Gastroesophageal sphincter (tissue), 3 donors: ENCODE data around the gene CNEP1R1.

ENCODE experiments used
- CTCF ChIP-seq, 4 experiments: fragments of 200-600 bp in 2 of 4; fragments of 450-650 bp in 2 of 4; sonication (generic) in 1 of 4; IDR thresholded peaks; one replicate each; pipeline ENCODE4 v1.5.1; 2017 to 2019; ENCODE audit warnings: antibody characterized with exemption in 4 of 4, mild to moderate bottlenecking in 2 of 4, moderate library complexity in 2 of 4
- EP300 ChIP-seq: sonication (generic); formaldehyde crosslinking; IDR thresholded peaks from one replicate; pipeline ENCODE4 v1.6.1; 2017; ENCODE audit warnings: antibody characterized with exemption, mild to moderate bottlenecking
- POLR2A ChIP-seq, 2 donors: fragments of 450-650 bp; IDR thresholded peaks; one replicate each; pipeline ENCODE4 v1.6.1; 2017; ENCODE audit warnings: antibody characterized with exemption in 2 of 2, mild to moderate bottlenecking in 2 of 2, moderate library complexity in 1 of 2
- POLR2AphosphoS5 ChIP-seq: sonication (generic); formaldehyde crosslinking; IDR thresholded peaks from one replicate; pipeline ENCODE4 v1.6.1; 2017; ENCODE audit warnings: antibody characterized with exemption

- no peak for TF ChIP-seq CTCF (IDR thresholded peaks at IDR 0.05)
- TF ChIP-seq POLR2A (IDR thresholded peaks at IDR 0.05): no peak
- no peak for TF ChIP-seq POLR2AphosphoS5
- no peak for TF ChIP-seq EP300
Measured at GRCh38 chr16:50002190-50002589, 22.8 kb upstream of the CNEP1R1 start.
